HG03108 (cell line): ENCODE results near the gene FSCN2.

ENCODE experiments used
- ATAC-seq: cut with Tn5 transposase; IDR thresholded peaks from one replicate; pipeline ENCODE4 v1.9.1; 2021; ENCODE audit warnings: moderate library complexity; ENCODE audit not compliant: unreplicated experiment

FSCN2 gene

DNA sequence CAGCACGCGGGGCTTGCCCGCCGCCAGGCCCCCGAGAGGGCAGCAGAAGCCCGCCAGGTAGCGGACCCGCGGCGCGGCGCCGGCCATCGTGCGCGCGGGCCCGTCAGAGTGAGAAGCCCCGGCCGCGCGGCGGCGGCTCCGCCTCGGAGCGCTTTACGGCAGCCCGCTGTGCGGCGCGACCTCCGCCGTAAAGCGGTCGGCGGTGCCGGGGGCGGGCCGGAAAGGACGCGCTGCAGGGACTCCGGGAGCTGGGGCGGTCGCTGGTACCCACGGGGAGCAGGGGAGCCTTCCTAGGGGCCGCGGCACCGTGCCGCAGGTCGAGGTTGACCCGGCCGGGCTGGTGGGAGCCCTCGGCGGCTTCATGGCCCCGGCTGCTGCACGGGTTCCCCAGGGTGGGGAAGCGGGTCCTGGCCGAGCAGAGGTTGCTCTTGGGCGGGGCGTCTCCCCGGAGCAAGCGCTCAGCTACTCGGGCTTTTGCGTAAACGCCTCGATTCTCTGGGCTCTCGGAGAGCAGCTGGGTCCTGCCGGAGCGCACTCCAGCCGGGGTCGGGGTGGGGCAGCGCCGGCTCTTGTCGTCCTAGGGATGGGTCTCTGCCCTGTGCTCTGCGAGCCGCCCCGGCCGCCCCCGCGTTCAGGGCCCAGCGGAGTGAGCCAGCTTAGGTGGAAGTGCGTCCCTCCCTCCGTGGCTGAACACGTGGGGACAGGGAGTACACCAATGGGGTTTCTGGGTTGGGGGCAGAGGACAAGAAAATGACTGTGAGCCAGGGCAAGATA lies 24.3 kb downstream of the FSCN2 start, which contains the start of gene FAAP100:
Gene FAAP100 (minus strand): TSS at position 110 of the 774 bp plus-strand sequence. CDS start 23 bp downstream, at position 87.
- ATAC-seq: peak; percentile 32

DNA sequence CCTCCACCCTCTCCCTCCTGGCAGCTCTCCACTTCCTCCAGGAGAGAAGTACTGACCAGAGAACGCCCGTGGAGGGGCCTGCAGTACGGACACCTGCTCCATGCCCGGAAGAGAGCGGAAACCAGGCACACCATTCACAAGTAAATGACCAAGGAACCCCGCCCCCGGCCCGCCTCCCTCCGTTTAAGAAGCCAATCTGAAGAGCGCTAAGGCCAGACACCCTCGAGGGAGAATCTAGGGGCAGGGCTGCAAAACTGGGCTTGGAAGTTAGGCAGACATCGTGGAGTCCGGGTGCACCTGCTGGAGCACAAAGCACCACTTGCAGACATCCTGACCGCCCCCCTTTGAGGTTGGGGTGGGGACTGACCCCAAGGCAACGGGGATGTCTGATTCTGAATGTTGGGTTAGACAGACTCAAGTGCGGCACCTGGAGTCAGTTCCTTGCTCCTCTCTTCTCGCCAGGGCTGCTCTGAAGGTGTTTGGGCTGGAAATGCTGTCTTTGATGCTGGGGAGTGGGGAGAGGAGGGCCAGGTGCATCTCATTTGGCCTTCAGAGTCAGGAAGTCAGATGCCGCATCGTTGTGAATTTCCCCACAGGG lies 24.9 kb downstream of the FSCN2 start:
- ATAC-seq: peak; percentile 32

- ATAC-seq: no peak
Measured at GRCh38 chr17:81553616-81554181, 25.5 kb downstream of the FSCN2 start.

DNA sequence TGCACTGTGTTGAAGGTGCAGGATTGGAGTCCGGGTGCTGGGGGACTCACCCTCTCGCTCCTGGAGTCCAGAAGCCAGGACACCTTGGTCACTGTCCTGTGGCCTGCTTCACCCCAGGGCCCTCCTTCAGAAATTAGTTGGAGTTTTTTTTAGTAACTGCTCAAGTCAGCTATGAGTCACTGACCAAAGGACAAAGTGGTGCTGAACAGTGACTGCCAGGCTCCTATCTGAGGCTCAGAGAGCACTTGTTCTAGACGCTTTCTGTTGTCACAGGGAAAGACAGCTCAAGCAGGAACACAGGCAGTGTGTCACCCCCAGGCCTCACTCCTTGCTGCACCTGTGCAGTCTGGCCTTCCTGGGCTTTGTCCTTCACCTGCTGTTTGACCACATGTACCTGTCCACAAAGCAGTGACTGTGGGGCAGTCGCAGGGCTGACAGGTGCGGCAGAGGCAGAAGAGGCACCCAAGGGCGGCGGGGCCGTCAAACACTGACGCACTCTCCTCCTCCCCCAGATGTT lies 28.1 kb downstream of the FSCN2 start:
- ATAC-seq: no peak

GRCh38 chr17:81556863-81557262 lies 28.7 kb downstream of the FSCN2 start:
- ATAC-seq: no peak

DNA sequence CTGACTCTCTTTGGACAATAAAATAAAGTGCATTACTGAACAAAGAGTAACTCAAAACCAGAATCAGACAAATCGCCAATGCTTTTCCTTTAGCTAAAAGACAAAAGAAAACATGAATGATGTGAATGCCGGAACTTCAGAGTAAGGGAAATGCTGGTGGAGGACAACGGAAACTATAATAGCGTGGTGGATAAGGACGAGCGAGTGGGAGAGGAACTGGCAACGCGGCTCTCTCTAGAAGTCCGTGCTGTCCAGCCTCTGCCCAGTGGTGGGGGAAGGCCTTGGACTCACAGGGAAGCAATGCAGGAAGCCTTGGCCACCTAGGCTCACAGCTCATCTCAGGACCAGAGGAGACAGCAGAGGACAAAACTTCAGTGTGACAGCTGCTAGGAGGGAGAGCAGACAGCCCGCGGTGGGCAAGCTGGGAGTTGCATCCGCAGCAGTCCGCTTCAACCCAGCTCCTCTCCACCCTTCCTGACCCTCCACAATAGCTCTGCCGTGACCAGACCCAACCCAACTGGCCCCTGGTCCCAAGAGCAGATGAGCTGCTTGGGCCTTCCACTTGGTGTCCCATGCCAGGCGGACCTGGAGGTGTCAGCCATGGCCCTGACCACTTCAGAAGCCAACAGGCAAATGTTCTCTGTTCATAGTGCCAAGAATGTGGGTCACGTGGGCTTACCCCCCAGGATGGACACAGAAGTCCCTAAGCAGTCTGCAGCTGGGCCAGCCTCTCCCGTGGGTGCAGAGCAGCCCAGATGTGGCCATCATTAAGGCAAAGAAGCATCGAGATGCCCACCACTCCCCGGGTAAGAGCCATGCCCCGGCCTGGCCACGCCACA lies 29.3 kb downstream of the FSCN2 start:
- no peak for ATAC-seq

DNA sequence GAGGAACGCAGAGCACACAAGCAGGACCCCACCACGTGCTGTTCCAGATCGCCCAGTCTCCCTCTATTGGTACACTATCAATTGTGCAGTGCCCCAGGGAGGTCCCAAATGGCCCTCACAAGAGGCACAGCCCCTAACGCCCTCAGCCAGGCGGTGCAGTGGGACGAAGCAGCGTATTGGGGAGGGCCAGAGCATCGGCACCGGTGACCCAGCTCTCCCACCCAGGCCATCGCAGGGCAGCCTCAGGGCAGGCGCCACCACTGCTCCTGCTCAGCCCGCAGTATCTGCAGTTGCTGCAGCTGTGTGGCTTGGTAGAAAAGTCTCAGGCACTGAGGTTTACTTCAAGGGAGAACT lies 29.9 kb downstream of the FSCN2 start:
- ATAC-seq: no peak

- no peak for ATAC-seq
Measured at GRCh38 chr17:81558941-81559806, 31.0 kb downstream of the FSCN2 start.

GRCh38 chr17:81561494-81561885 lies 33.3 kb downstream of the FSCN2 start:
- no peak for ATAC-seq

GRCh38 chr17:81563861-81564586 lies 35.8 kb downstream of the FSCN2 start:
- ATAC-seq: no peak

DNA sequence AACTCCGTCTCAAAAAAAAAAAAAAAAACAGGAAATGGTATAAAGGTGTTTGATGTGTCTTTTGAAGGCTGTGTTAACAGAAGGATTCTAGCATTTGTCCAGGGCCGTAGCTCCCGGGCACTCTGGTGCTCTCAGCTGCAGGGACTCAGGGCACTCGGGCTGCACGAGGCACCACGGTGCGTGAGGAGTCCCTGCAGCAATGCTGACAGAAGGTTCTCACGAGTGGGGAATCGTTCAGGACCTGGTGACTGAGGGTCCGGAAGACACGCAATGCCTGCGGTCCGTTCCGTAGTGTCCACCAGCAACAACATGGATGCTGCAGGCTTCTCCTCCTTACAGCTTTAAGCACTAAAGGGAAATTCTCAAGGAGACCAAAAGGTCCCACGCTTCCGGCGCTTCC lies 36.6 kb downstream of the FSCN2 start:
- ATAC-seq: no peak

GRCh38 chr17:81565231-81565630 lies 37.1 kb downstream of the FSCN2 start:
- ATAC-seq: no peak

DNA sequence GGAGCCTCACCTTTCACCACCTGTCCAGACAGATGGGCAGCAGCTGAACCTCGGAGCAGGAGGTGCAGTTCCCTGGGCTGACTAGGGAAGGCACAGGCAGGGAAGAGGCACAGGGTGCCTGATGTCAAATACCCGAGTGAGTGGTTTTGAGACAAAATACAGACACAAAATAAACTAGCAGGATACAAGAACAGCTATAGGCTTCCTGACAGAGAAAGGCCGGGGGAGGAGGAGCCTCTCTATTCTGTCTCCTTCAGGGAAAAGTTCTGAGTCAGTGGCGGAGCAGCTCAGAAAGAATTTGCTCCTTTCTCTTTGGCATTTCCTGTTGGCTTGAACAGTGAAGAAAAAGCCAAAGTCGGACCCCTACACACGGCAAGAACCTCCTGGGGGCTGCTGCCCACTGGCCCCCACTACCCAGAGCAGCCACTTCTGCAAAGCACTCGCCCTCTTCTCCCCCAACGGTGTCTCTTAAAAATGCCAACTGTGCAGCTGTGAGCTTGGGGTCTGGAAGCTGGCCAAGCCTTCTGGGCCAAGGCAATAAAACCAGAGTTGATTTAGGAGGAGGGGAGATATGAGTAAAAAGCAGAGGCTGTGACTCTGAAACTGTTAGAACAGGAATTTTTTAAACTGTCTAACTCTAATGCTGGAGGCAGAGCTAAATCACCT lies 38.4 kb downstream of the FSCN2 start:
- no peak for ATAC-seq

GRCh38 chr17:81567191-81567590 lies 39.0 kb downstream of the FSCN2 start:
- no peak for ATAC-seq

DNA sequence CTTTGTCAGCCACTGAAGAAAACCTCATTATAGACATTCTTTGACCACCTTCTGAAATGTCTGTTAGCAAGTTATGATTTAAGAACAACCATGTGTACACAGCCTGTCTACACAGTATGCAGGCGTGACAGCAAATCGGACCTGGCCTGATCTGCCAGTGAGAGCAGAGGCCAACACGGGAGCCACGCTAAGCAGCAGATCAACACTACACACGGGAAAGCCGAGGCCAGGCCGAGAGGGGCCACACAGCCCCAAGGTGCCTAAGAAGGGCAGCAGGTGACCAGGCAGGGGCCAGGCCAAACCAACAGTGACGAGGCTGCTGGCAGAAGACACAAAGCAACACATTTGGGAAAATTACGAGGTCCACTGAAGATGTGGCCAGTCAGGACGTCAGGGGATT lies 40.2 kb downstream of the FSCN2 start:
- no peak for ATAC-seq

DNA sequence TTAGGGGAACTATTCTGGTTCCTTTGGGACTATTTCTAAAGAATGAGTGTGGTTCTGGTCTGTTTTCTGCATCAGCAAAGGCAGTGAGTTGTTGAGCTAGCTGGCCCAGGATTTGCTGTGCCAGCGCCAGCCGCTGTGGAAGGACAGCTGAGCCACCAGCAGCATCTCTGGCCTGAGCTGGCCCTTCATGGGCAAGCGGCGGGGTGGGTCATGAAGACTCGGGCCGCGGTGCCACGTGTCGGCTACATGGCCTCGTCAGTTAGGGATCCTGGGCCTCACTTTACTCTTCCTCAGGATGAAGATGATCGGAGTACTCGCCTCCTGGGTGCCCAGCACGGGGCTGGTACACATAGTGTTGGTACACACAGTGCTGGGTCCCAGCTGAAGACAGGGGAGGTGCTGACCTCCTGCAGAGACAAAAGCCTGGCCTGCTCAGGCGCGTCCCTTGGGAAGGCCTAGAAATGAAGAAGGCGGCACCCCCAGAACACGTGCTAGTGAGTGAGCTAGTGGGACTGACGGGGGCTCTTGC lies 41.9 kb downstream of the FSCN2 start:
- no peak for ATAC-seq

GRCh38 chr17:81570964-81571363 lies 42.8 kb downstream of the FSCN2 start:
- no peak for ATAC-seq

DNA sequence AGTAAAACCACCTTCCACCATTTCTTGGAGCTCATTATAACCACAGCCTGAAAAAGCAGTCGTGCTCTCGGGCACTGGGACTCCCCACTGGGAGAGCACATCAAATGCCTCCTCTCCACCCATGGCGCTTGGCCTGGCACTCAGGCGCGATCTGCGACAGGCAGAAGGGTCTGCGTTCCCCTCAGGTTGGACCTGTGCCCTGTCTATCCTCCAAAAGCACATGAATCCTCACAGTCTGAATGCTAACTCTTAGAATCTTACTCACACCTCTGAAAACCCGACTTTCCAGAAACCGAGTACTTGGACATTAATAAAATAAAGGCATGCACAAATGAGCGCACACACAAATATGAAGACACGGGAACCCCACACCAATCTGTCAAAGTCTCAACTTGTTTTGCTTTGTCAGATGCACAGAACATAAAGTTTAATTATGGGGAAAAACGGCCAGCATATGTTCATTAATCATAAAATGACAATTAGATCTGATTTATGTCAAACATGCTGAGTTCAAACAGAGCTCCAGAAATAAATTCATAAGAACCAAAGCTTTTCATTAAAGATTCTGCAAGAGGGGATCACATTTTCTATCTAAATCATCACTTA lies 44.5 kb downstream of the FSCN2 start:
- ATAC-seq: no peak
